Chondrocyte (in vitro differentiated cells): ENCODE results near the gene ARSB. TPM values are rescaled to one million over a fixed set of nuclear protein-coding genes. Genes with fewer than 3 reads are reported as not detected.

ENCODE experiments used
- DNase-seq: peaks from one replicate; pipeline ENCODE4 v3.0.0; 2021; ENCODE audit warnings: mixed read lengths, low spot score
- H3K27ac Mint-ChIP-seq: one replicate; pipeline ENCODE4 v1.8.0; 2021; ENCODE audit warnings: mild to moderate bottlenecking, moderate library complexity, mixed read lengths; ENCODE audit not compliant: unreplicated experiment
- H3K27me3 Mint-ChIP-seq: 2 replicates; pipeline ENCODE4 v1.8.0; 2021; ENCODE audit warnings: low read depth, mixed read lengths
- H3K36me3 Mint-ChIP-seq: 2 replicates; pipeline ENCODE4 v1.8.0; 2021; ENCODE audit warnings: low read depth, mixed read lengths
- H3K4me1 Mint-ChIP-seq: 2 replicates; pipeline ENCODE4 v1.8.0; 2021; ENCODE audit warnings: low read depth, mild to moderate bottlenecking, mixed read lengths
- H3K4me3 Mint-ChIP-seq: one replicate; pipeline ENCODE4 v1.8.0; 2021; ENCODE audit warnings: mild to moderate bottlenecking, moderate library complexity, mixed read lengths; ENCODE audit not compliant: unreplicated experiment
- H3K9me3 Mint-ChIP-seq: 2 replicates; pipeline ENCODE4 v1.8.0; 2021; ENCODE audit warnings: low read depth, mixed read lengths
- total RNA-seq: library from RNA; stranded (reverse); gene quantifications from 3 replicates; pipeline ENCODE4 v1.2.1, GENCODE V29; 2021
- TF ChIP-seq, protein P1 (sequence below): fragments of 200-600 bp; sonication (generic); IDR thresholded peaks from 2 replicates; pipeline ENCODE4 v1.5.0; 2021; ENCODE audit warnings: antibody characterized with exemption, mild to moderate bottlenecking, moderate library complexity

Gene ARSB
- total RNA-seq, 1 donor from 2014 or later = 45.1 TPM

DNA sequence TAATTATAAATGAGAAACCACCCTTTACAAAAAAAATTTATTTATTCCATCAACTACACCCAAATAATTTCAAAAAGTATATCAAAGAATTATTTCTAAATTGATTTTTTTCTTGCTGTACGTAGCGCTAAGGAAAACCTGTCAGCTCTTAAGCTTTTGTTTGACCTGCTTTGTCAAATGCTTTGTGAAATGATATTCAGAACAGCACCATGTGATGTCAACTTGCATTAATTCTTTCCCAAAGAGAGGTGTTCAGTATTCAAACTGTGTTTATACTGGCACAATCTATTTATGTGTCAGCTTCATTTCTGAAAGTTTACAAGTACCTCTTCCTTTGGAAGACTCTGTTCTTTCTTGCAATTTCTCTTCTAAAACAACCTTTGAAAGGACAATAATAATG lies 12.0 kb upstream of the ARSB start:
- Mint-ChIP-seq H3K27ac (no peak overlapping the region), H3K4me3 (no peak overlapping the region), H3K4me1 (peaks cover 24% of the 10 kb centered on the region), H3K36me3 (no peaks in the 10 kb centered on the region), H3K27me3 (no peaks in the 10 kb centered on the region), H3K9me3 (peaks cover 2% of the 10 kb centered on the region)
- DNase-seq = no peak
- TF ChIP-seq, protein P1, sequence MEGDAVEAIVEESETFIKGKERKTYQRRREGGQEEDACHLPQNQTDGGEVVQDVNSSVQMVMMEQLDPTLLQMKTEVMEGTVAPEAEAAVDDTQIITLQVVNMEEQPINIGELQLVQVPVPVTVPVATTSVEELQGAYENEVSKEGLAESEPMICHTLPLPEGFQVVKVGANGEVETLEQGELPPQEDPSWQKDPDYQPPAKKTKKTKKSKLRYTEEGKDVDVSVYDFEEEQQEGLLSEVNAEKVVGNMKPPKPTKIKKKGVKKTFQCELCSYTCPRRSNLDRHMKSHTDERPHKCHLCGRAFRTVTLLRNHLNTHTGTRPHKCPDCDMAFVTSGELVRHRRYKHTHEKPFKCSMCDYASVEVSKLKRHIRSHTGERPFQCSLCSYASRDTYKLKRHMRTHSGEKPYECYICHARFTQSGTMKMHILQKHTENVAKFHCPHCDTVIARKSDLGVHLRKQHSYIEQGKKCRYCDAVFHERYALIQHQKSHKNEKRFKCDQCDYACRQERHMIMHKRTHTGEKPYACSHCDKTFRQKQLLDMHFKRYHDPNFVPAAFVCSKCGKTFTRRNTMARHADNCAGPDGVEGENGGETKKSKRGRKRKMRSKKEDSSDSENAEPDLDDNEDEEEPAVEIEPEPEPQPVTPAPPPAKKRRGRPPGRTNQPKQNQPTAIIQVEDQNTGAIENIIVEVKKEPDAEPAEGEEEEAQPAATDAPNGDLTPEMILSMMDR = no peak

- no peak overlapping the region for H3K4me3 Mint-ChIP-seq
- no peak overlapping the region for H3K27ac Mint-ChIP-seq
- TF ChIP-seq, protein P1 = no peak
- H3K36me3 Mint-ChIP-seq = no peaks in the 10 kb centered on the region
- DNase-seq = no peak
- peaks cover 12% of the 10 kb centered on the region for H3K4me1 Mint-ChIP-seq
- H3K27me3 Mint-ChIP-seq = no peaks in the 10 kb centered on the region
- H3K9me3 Mint-ChIP-seq = peaks cover 2% of the 10 kb centered on the region
Measured at GRCh38 chr5:78995521-78996007, 10.5 kb upstream of the ARSB start.

- no peaks in the 10 kb centered on the region for H3K36me3 Mint-ChIP-seq
- no peak overlapping the region for H3K4me3 Mint-ChIP-seq
Measured at GRCh38 chr5:78993165-78993564, 8.1 kb upstream of the ARSB start.

DNA sequence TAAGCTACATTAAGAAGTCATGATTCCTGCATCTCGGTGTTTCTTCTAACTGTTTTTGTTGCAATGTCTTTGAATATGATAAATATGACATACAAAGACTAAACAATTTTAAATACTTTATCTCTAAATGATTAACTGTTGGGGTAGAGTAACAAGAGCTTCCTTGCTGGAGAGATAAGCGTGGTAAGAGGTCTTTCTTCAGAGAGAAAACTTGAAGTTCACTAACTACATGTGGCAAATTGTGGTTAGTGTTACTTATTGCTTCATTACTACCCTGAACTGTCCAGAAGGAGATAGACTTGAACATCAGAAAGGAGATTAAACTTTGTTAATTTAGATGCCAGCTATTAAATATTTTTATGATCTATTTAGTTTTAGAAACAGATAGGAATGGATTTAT lies 7.0 kb upstream of the ARSB start:
- peaks cover 5% of the 10 kb centered on the region for H3K4me1 Mint-ChIP-seq
- TF ChIP-seq, protein P1 = no peak
- H3K36me3 Mint-ChIP-seq = no peaks in the 10 kb centered on the region
- no peak for DNase-seq
- no peak overlapping the region for H3K4me3 Mint-ChIP-seq
- no peak overlapping the region for H3K27ac Mint-ChIP-seq
- peaks cover 2% of the 10 kb centered on the region for H3K9me3 Mint-ChIP-seq
- H3K27me3 Mint-ChIP-seq = no peaks in the 10 kb centered on the region

More at GRCh38 chr5:78993165-78993564, 8.1 kb upstream of the ARSB start:
- Mint-ChIP-seq H3K27me3 (no peaks in the 10 kb centered on the region), H3K9me3 (peaks cover 2% of the 10 kb centered on the region), H3K4me1 (peaks cover 8% of the 10 kb centered on the region), H3K27ac (no peak overlapping the region)
- TF ChIP-seq, protein P1 = no peak
- no peak for DNase-seq

DNA sequence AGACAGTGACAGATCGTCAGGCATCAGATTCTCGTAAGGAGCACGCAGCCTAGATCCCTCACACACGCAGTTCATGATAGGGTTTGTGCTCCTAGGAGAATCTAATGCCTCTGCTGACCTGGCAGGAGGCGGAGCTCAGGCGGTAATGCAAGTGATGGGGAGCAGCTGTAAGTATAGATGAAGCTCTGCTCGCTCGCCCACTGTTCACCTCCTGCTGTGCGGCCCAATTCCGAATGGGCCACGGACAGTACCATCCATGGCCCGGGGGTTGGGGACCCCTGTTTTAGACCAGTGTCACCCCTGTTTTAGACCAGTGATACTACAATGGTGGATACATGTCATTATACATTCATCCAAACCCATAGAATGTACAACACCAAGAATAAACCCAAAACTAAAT lies 4.0 kb upstream of the ARSB start:
- TF ChIP-seq, protein P1 = no peak
- no peak overlapping the region for H3K4me3 Mint-ChIP-seq
- H3K9me3 Mint-ChIP-seq = no peaks in the 10 kb centered on the region

More for the DNA sequence above, 4.0 kb upstream of the ARSB start:
- H3K4me1 Mint-ChIP-seq = peaks cover 12% of the 10 kb centered on the region
- no peak for DNase-seq
- H3K27ac Mint-ChIP-seq = no peak overlapping the region
- no peaks in the 10 kb centered on the region for H3K36me3 Mint-ChIP-seq
- no peaks in the 10 kb centered on the region for H3K27me3 Mint-ChIP-seq
